Keratinocyte (primary cell): Measurements from ENCODE around the gene MED9. TPM values are rescaled to one million over a fixed set of nuclear protein-coding genes. Genes with fewer than 3 reads are reported as not detected.
"Not testable (repeated sequence)": the region's sequence is repeated elsewhere in the genome, so short reads cannot be mapped to it uniquely, and the experiment has no call there.

Source experiments
- DNase-seq: peaks from one replicate; pipeline ENCODE4 v3.0.0-alpha.2; 2011; ENCODE audit warnings: low read depth, missing footprints, low spot score
- FAIRE-seq: peaks from 2 replicates; lab custom pipeline; 2011; peaks lifted over from hg19 to GRCh38; lab: Jason Lieb, UNC
- H2AFZ ChIP-seq: 2 replicates; pipeline ENCODE4 v1.6.0; 2012; ENCODE audit warnings: low read length, control low read depth, inconsistent platforms; ENCODE audit not compliant: control insufficient read depth
- H3K27ac ChIP-seq: 2 replicates; pipeline ENCODE4 v1.5.1; 2011; ENCODE audit warnings: low read length; ENCODE audit not compliant: control insufficient read depth, insufficient read depth
- H3K27me3 ChIP-seq: 3 replicates; pipeline ENCODE4 v1.6.0; 2011; ENCODE audit warnings: low read length; ENCODE audit not compliant: control insufficient read depth, insufficient read depth; ENCODE audit errors: extremely low read depth
- H3K36me3 ChIP-seq, 2 experiments: 2 replicates in 1 of 2; 3 replicates in 1 of 2; pipeline ENCODE4 v1.5.1; 2011; ENCODE audit warnings: low read length in 2 of 2, mild to moderate bottlenecking in 1 of 2; ENCODE audit not compliant: control insufficient read depth in 2 of 2, insufficient read depth in 2 of 2; ENCODE audit errors: extremely low read depth in 1 of 2
- H3K4me1 ChIP-seq: 3 replicates; pipeline ENCODE4 v1.5.1; 2011; ENCODE audit warnings: low read length; ENCODE audit not compliant: control insufficient read depth, insufficient read depth; ENCODE audit errors: extremely low read depth
- H3K4me2 ChIP-seq: 3 replicates; pipeline ENCODE4 v1.6.0; 2011; ENCODE audit warnings: low read depth, low read length; ENCODE audit not compliant: control insufficient read depth, insufficient read depth; ENCODE audit errors: extremely low read depth
- H3K4me3 ChIP-seq, 3 experiments: fragments of 200-600 bp in 1 of 3; sonication (generic) in 1 of 3; 2 replicates in 2 of 3; 3 replicates in 1 of 3; pipeline ENCODE4 v1.5.1; 2011 to 2016; ENCODE audit warnings: low read length in 3 of 3, mild to moderate bottlenecking in 3 of 3, control low read depth in 2 of 3, inconsistent platforms in 1 of 3, low read depth in 1 of 3, mixed read lengths in 1 of 3, mixed run types in 1 of 3, moderate library complexity in 1 of 3; ENCODE audit not compliant: control insufficient read depth in 2 of 3, insufficient read depth in 2 of 3; ENCODE audit errors: extremely low read depth in 1 of 3
- H3K79me2 ChIP-seq: 2 replicates; pipeline ENCODE4 v1.6.0; 2012; ENCODE audit warnings: low read length; ENCODE audit not compliant: control insufficient read depth, insufficient read depth
- H3K9ac ChIP-seq: 3 replicates; pipeline ENCODE4 v1.6.0; 2011; ENCODE audit warnings: low read length; ENCODE audit not compliant: control insufficient read depth, insufficient read depth; ENCODE audit errors: extremely low read depth
- H3K9me1 ChIP-seq: 3 replicates; pipeline ENCODE4 v1.6.0; 2011; ENCODE audit warnings: low read length; ENCODE audit not compliant: control insufficient read depth, insufficient read depth; ENCODE audit errors: extremely low read depth
- H3K9me3 ChIP-seq: 2 replicates; pipeline ENCODE4 v1.5.1; 2012; ENCODE audit warnings: low read depth, low read length; ENCODE audit not compliant: control insufficient read depth
- H4K20me1 ChIP-seq: 3 replicates; pipeline ENCODE4 v1.6.0; 2011; ENCODE audit warnings: low read length; ENCODE audit not compliant: control insufficient read depth, insufficient read depth; ENCODE audit errors: extremely low read depth
- EZH2 ChIP-seq: IDR thresholded peaks from one replicate; pipeline ENCODE4 v1.6.1; 2012; ENCODE audit warnings: inconsistent platforms, mild to moderate bottlenecking, low read length, moderate library complexity
- dilution Hi-C: fragments of 300-500 bp; cut with MboI; formaldehyde crosslinking; loops from one replicate; pipeline ENCODE4 v1.7.0; 2020; ENCODE audit warnings: low sequenced_read_pairs; ENCODE audit not compliant: extremely low pct_ligation_motif_present
- polyA plus RNA-seq, 5 experiments: library from polyadenylated mRNA; depleted of rRNA in 3 of 5; stranded (reverse) in 3 of 5; stranded (forward) in 1 of 5; unstranded in 1 of 5; fragments of >200 nt; gene quantifications; 1 replicate in 1 of 5; 2 replicates in 3 of 5; 3 replicates in 1 of 5; pipeline versions ENCODE4 v1.2.1 to v1.2.3, GENCODE V29; 2011 to 2012; ENCODE audit warnings: missing spikeins in 2 of 5, low read depth in 1 of 5, low replicate concordance in 1 of 5
- TF ChIP-seq, protein P1 (sequence below), 3 experiments: IDR thresholded peaks in 1 of 3; conservative IDR thresholded peaks in 1 of 3; optimal IDR thresholded peaks in 1 of 3; 2 replicates in 2 of 3; 3 replicates in 1 of 3; pipeline versions ENCODE3 to v1.5.1; 2011; ENCODE audit warnings: low read length in 3 of 3, mild to moderate bottlenecking in 3 of 3, moderate library complexity in 2 of 3, control low read depth in 1 of 3, inconsistent platforms in 1 of 3; ENCODE audit not compliant: insufficient read depth in 2 of 3; ENCODE audit errors: extremely low read depth in 1 of 3

MED9 gene
- polyA plus RNA-seq, 1 donor (not counting 4 experiments of a cell fraction or from before 2014, with no cell fraction given): 6.9 TPM

DNA sequence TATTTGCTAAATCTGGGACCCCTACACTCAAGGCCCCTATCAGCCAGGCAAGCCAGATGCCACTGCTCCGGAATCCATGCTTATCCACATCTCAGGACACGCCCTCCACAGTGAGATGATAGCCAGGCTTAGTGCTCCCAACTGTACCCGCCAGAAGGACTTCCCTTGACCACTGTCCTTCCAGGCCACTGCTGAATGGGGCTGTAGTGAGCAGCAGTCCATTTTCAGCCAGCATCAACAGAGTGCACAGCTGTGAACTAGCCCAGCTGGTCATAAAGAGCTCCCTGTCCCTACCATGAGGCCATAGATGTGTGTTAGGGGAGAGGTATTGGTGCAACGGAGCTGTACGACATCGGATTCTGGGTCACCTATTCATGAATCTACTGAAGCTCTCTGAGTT is 13.0 kb upstream of the MED9 start:
- H3K27ac ChIP-seq: no peak overlapping the region
- no peaks in the 10 kb centered on the region for H3K79me2 ChIP-seq
- H3K9ac ChIP-seq: no peak overlapping the region
- FAIRE-seq: no peak
- no peak overlapping the region for H2AFZ ChIP-seq
- no peak for DNase-seq
- no peaks in the 10 kb centered on the region for H3K4me1 ChIP-seq
- H3K9me3 ChIP-seq: no peaks in the 10 kb centered on the region
- H3K9me1 ChIP-seq: no peaks in the 10 kb centered on the region
- H4K20me1 ChIP-seq: no peaks in the 10 kb centered on the region
- no peak overlapping the region for H3K4me3 ChIP-seq
- no peaks in the 10 kb centered on the region for H3K36me3 ChIP-seq
- TF ChIP-seq EZH2: no peak
- TF ChIP-seq, protein P1, sequence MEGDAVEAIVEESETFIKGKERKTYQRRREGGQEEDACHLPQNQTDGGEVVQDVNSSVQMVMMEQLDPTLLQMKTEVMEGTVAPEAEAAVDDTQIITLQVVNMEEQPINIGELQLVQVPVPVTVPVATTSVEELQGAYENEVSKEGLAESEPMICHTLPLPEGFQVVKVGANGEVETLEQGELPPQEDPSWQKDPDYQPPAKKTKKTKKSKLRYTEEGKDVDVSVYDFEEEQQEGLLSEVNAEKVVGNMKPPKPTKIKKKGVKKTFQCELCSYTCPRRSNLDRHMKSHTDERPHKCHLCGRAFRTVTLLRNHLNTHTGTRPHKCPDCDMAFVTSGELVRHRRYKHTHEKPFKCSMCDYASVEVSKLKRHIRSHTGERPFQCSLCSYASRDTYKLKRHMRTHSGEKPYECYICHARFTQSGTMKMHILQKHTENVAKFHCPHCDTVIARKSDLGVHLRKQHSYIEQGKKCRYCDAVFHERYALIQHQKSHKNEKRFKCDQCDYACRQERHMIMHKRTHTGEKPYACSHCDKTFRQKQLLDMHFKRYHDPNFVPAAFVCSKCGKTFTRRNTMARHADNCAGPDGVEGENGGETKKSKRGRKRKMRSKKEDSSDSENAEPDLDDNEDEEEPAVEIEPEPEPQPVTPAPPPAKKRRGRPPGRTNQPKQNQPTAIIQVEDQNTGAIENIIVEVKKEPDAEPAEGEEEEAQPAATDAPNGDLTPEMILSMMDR (optimal IDR thresholded peaks at IDR 0.05 in 1 of 3, IDR thresholded peaks at IDR 0.05 in 1 of 3, conservative IDR thresholded peaks at IDR 0.05 in 1 of 3; ENCODE audit: extremely low read depth in 1 of 3, insufficient read depth in 2 of 3, low read length in 3 of 3): no peak
- H3K27me3 ChIP-seq: peaks cover 29% of the 10 kb centered on the region
- dilution Hi-C loops: no loop called here
- no peak overlapping the region for H3K4me2 ChIP-seq

GRCh38 chr17:17465878-17466277 is 10.9 kb upstream of the MED9 start:
- H4K20me1 ChIP-seq, H3K9me3 ChIP-seq, H2AFZ ChIP-seq, H3K79me2 ChIP-seq, FAIRE-seq, H3K4me2 ChIP-seq, dilution Hi-C loops, DNase-seq, H3K36me3 ChIP-seq, H3K4me3 ChIP-seq, H3K4me1 ChIP-seq, H3K9ac ChIP-seq, H3K27ac ChIP-seq, H3K9me1 ChIP-seq: not testable (repeated sequence)
- H3K27me3 ChIP-seq: peaks cover 35% of the 10 kb centered on the region

- dilution Hi-C loops: no loop called here
- H3K27me3 ChIP-seq: peaks cover 39% of the 10 kb centered on the region
Observed at GRCh38 chr17:17466511-17466910, 10.3 kb upstream of the MED9 start.

More at GRCh38 chr17:17466511-17466910, 10.3 kb upstream of the MED9 start:
- no peaks in the 10 kb centered on the region for H3K4me1 ChIP-seq
- DNase-seq (no peak), FAIRE-seq (no peak)
- H3K4me3 ChIP-seq: no peak overlapping the region
- no peaks in the 10 kb centered on the region for H3K9me1 ChIP-seq
- H3K36me3 ChIP-seq: no peaks in the 10 kb centered on the region
- H3K27ac ChIP-seq: no peak overlapping the region
- no peaks in the 10 kb centered on the region for H3K79me2 ChIP-seq
- H3K9me3 ChIP-seq: no peaks in the 10 kb centered on the region
- TF ChIP-seq, protein P1 (optimal IDR thresholded peaks at IDR 0.05 in 1 of 3, IDR thresholded peaks at IDR 0.05 in 1 of 3, conservative IDR thresholded peaks at IDR 0.05 in 1 of 3; ENCODE audit: extremely low read depth in 1 of 3, insufficient read depth in 2 of 3, low read length in 3 of 3): no peak
- no peak for TF ChIP-seq EZH2
- H3K9ac ChIP-seq: no peak overlapping the region
- no peak overlapping the region for H2AFZ ChIP-seq
- no peaks in the 10 kb centered on the region for H4K20me1 ChIP-seq
- H3K4me2 ChIP-seq: no peak overlapping the region
